Hepatocyte (in vitro differentiated cells): ENCODE measurements around the gene PIF1. TPM values are rescaled to one million over a fixed set of nuclear protein-coding genes. Genes with fewer than 3 reads are reported as not detected.

Experiments
- DNase-seq: peaks from one replicate; pipeline ENCODE4 v3.0.0-alpha.2; 2016; ENCODE audit warnings: low spot score
- H2AFZ ChIP-seq: fragments of 200-600 bp; sonication (generic); 2 replicates; pipeline ENCODE4 v1.6.0; 2016; ENCODE audit warnings: antibody characterized with exemption, mild to moderate bottlenecking
- H3K27ac ChIP-seq: fragments of 200-600 bp; sonication (generic); 2 replicates; pipeline ENCODE4 v1.5.1; 2016; ENCODE audit warnings: mild to moderate bottlenecking
- H3K27me3 ChIP-seq: fragments of 200-600 bp; sonication (generic); 2 replicates; pipeline ENCODE4 v1.6.1; 2016
- H3K36me3 ChIP-seq: fragments of 200-600 bp; sonication (generic); replicated peaks from 2 replicates; pipeline ENCODE4 v1.5.1; 2016; ENCODE audit warnings: low read depth; ENCODE audit not compliant: insufficient read depth
- H3K4me1 ChIP-seq: fragments of 200-600 bp; sonication (generic); 2 replicates; pipeline ENCODE4 v1.5.1; 2016; ENCODE audit warnings: mild to moderate bottlenecking, moderate library complexity; ENCODE audit not compliant: insufficient read depth
- H3K4me2 ChIP-seq: fragments of 200-600 bp; sonication (generic); 2 replicates; pipeline ENCODE4 v1.6.0; 2016
- H3K4me3 ChIP-seq: fragments of 200-600 bp; sonication (generic); 2 replicates; pipeline ENCODE4 v1.5.1; 2016; ENCODE audit warnings: mild to moderate bottlenecking
- H3K79me2 ChIP-seq: fragments of 200-600 bp; sonication (generic); 2 replicates; pipeline ENCODE4 v1.6.0; 2017; ENCODE audit warnings: mild to moderate bottlenecking
- H3K9me2 ChIP-seq: fragments of 200-600 bp; sonication (generic); replicated peaks from 2 replicates; pipeline ENCODE4 v1.6.0; 2017; ENCODE audit warnings: mild to moderate bottlenecking; ENCODE audit not compliant: insufficient read depth
- H3K9me3 ChIP-seq: fragments of 200-600 bp; sonication (generic); 2 replicates; pipeline ENCODE4 v1.5.1; 2016; ENCODE audit warnings: low read depth, mild to moderate bottlenecking
- H4K20me1 ChIP-seq: fragments of 200-600 bp; sonication (generic); 2 replicates; pipeline ENCODE4 v1.6.0; 2016; ENCODE audit warnings: mild to moderate bottlenecking; ENCODE audit not compliant: insufficient read depth, poor library complexity, severe bottlenecking
- CTCF ChIP-seq: fragments of 200-600 bp; sonication (generic); IDR thresholded peaks from 2 replicates; pipeline ENCODE4 v1.5.1; 2016; ENCODE audit warnings: antibody characterized with exemption, mild to moderate bottlenecking; ENCODE audit not compliant: poor library complexity
- EZH2 ChIP-seq: fragments of 200-600 bp; sonication (generic); IDR thresholded peaks from 2 replicates; pipeline ENCODE4 v1.6.1; 2016; ENCODE audit warnings: antibody characterized with exemption, mild to moderate bottlenecking, borderline replicate concordance
- EZH2phosphoT487 ChIP-seq: fragments of 200-600 bp; sonication (generic); IDR thresholded peaks from one replicate; pipeline ENCODE4 v1.6.1; 2018; ENCODE audit warnings: antibody characterized with exemption, mild to moderate bottlenecking, low read depth, moderate library complexity; ENCODE audit not compliant: unreplicated experiment, severe bottlenecking
- WGBS: methylation state at CpG from one replicate; pipeline ENCODE4 v1.1.6; 2016; ENCODE audit warnings: low lambda C conversion rate; ENCODE audit errors: missing lambda C conversion rate; 5-methylcytosine and 5-hydroxymethylcytosine counted together
- polyA plus RNA-seq: library from polyadenylated mRNA; unstranded; fragments of >200 nt; fragmentation: Nextera tagmentation; extraction: Ambion mirVana; gene quantifications from 2 replicates; pipeline ENCODE4 v1.2.1, GENCODE V29; 2016
- total RNA-seq: library from RNA; depleted of rRNA; stranded (reverse); fragments of >200 nt; gene quantifications from 2 replicates; pipeline ENCODE4 v1.2.3, GENCODE V29; 2014

The PIF1 gene
- total and polyA plus RNA-seq, 2 experiments from 2014 or later = 1.5 to 3.3 TPM

- peak; percentile 63 for DNase-seq
- Histone ChIP-seq H3K4me2 (peak overlapping the region; percentile 27), H3K9me3 (no peaks in the 10 kb centered on the region), H2AFZ (no peak overlapping the region), H4K20me1 (no peaks in the 10 kb centered on the region), H3K79me2 (peaks cover 27% of the 10 kb centered on the region), H3K27ac (peak overlapping the region; percentile 62), H3K9me2 (no peaks in the 10 kb centered on the region), H3K36me3 (no peaks in the 10 kb centered on the region), H3K4me3 (no peak overlapping the region), H3K4me1 (peaks cover 9% of the 10 kb centered on the region), H3K27me3 (no peaks in the 10 kb centered on the region)
- no peak for TF ChIP-seq EZH2
- no peak for TF ChIP-seq CTCF
- TF ChIP-seq EZH2phosphoT487 = no peak
- 61% methylated on average over 6 of the region's 6 CpGs for WGBS
Observed at GRCh38 chr15:64851503-64851840, 26.0 kb upstream of the PIF1 start.

GRCh38 chr15:64850778-64851502 is 25.5 kb upstream of the PIF1 start:
- no peaks in the 10 kb centered on the region for H3K9me3 ChIP-seq
- H3K79me2 ChIP-seq = peaks cover 32% of the 10 kb centered on the region
- WGBS = 83% methylated on average over 4 of the region's 4 CpGs
- H3K36me3 ChIP-seq = no peaks in the 10 kb centered on the region
- H4K20me1 ChIP-seq = no peaks in the 10 kb centered on the region
- peak overlapping the region; percentile 45 for H3K27ac ChIP-seq
- no peaks in the 10 kb centered on the region for H3K9me2 ChIP-seq
- H3K27me3 ChIP-seq = no peaks in the 10 kb centered on the region
- no peak for TF ChIP-seq EZH2
- peak overlapping the region; percentile 27 for H3K4me2 ChIP-seq
- no peak overlapping the region for H2AFZ ChIP-seq
- H3K4me1 ChIP-seq = peaks cover 3% of the 10 kb centered on the region
- DNase-seq = no peak
- H3K4me3 ChIP-seq = no peak overlapping the region

GRCh38 chr15:64847876-64848716 is 22.6 kb upstream of the PIF1 start:
- Histone ChIP-seq H3K4me3 (no peak overlapping the region), H3K9me3 (no peaks in the 10 kb centered on the region), H4K20me1 (peaks cover 6% of the 10 kb centered on the region), H3K9me2 (no peaks in the 10 kb centered on the region), H3K4me1 (peaks cover 21% of the 10 kb centered on the region), H3K4me2 (no peak overlapping the region), H3K27me3 (no peaks in the 10 kb centered on the region), H3K27ac (no peak overlapping the region), H2AFZ (no peak overlapping the region), H3K36me3 (no peaks in the 10 kb centered on the region), H3K79me2 (peaks cover 52% of the 10 kb centered on the region)
- 90% methylated on average over 8 of the region's 8 CpGs for WGBS
- DNase-seq = no peak
- no peak for TF ChIP-seq CTCF
- TF ChIP-seq EZH2phosphoT487 = no peak
- TF ChIP-seq EZH2 = no peak

DNA sequence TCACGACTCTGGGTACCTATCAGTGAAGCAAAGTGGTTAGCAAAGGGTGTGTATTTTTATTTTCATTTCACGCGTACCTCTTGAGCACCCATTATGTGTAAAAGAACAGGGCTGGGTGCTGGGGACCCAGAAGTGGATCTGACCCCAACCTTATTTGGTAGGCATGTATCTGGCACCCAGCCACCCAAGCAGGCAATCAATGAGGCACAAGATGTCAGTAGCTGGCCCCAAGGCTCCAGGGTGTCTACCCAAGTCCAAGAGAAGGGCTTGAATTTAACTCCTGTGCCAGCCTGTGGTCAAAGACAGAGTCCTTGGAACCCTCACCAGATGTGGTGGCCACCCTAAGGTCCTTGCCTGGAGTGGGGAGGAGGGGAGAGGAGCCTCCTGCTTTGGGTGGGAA is 22.0 kb upstream of the PIF1 start:
- no peak for DNase-seq
- no peak overlapping the region for H3K27ac ChIP-seq
- peaks cover 6% of the 10 kb centered on the region for H4K20me1 ChIP-seq
- H3K4me2 ChIP-seq = no peak overlapping the region
- H3K4me1 ChIP-seq = peaks cover 21% of the 10 kb centered on the region
- WGBS = 92% methylated on average over 3 of the region's 3 CpGs
- no peak overlapping the region for H2AFZ ChIP-seq
- H3K36me3 ChIP-seq = no peaks in the 10 kb centered on the region
- H3K27me3 ChIP-seq = no peaks in the 10 kb centered on the region
- no peak overlapping the region for H3K4me3 ChIP-seq
- H3K79me2 ChIP-seq = peaks cover 59% of the 10 kb centered on the region
- no peak for TF ChIP-seq EZH2
- no peak for TF ChIP-seq CTCF
- no peak for TF ChIP-seq EZH2phosphoT487
- H3K9me2 ChIP-seq = no peaks in the 10 kb centered on the region
- H3K9me3 ChIP-seq = no peaks in the 10 kb centered on the region
